Measurements from ENCODE around the gene RUFY3.

RUFY3 gene, protein sequence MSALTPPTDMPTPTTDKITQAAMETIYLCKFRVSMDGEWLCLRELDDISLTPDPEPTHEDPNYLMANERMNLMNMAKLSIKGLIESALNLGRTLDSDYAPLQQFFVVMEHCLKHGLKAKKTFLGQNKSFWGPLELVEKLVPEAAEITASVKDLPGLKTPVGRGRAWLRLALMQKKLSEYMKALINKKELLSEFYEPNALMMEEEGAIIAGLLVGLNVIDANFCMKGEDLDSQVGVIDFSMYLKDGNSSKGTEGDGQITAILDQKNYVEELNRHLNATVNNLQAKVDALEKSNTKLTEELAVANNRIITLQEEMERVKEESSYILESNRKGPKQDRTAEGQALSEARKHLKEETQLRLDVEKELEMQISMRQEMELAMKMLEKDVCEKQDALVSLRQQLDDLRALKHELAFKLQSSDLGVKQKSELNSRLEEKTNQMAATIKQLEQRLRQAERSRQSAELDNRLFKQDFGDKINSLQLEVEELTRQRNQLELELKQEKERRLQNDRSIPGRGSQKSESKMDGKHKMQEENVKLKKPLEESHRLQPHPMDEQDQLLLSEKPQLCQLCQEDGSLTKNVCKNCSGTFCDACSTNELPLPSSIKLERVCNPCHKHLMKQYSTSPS

DNA sequence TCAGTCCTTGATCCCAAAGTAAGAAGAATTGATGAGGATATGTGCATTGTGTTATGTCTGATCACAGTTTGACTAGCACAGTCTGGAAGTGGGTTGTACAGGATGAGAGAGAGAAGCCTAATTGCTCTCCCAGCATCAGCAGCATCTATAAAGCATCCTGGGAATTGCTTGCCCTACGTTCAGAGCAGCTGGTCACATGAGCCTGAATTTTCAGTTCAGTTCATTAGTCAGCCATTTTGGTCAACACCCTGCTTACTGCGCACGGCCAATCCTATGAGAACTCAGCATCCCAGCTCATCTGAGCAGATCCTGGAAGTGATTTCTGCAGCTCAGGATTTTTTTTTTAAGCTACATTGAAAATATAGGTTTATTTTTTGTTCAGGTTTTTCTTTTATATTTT, at the start of gene RUFY3:
Gene RUFY3 (plus strand): TSS at position 218 of the 400 bp plus-strand sequence. CDS start 610 bp downstream, outside the sequence.
- peak within 1 kb of the TSS; percentile 76 for H3K4me3 ChIP-seq (ENCODE audit: low read depth, low read length)
- TF ChIP-seq, protein P1, sequence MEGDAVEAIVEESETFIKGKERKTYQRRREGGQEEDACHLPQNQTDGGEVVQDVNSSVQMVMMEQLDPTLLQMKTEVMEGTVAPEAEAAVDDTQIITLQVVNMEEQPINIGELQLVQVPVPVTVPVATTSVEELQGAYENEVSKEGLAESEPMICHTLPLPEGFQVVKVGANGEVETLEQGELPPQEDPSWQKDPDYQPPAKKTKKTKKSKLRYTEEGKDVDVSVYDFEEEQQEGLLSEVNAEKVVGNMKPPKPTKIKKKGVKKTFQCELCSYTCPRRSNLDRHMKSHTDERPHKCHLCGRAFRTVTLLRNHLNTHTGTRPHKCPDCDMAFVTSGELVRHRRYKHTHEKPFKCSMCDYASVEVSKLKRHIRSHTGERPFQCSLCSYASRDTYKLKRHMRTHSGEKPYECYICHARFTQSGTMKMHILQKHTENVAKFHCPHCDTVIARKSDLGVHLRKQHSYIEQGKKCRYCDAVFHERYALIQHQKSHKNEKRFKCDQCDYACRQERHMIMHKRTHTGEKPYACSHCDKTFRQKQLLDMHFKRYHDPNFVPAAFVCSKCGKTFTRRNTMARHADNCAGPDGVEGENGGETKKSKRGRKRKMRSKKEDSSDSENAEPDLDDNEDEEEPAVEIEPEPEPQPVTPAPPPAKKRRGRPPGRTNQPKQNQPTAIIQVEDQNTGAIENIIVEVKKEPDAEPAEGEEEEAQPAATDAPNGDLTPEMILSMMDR (IDR thresholded peaks at IDR 0.05; ENCODE audit: low read depth, low read length, missing control alignments) = no peak
- in situ Hi-C loops (cut with HindIII; ENCODE audit: low sequenced_read_pairs) = no loop called here
- DNase-seq (ENCODE audit: low read depth) = peak; percentile 93

DNA sequence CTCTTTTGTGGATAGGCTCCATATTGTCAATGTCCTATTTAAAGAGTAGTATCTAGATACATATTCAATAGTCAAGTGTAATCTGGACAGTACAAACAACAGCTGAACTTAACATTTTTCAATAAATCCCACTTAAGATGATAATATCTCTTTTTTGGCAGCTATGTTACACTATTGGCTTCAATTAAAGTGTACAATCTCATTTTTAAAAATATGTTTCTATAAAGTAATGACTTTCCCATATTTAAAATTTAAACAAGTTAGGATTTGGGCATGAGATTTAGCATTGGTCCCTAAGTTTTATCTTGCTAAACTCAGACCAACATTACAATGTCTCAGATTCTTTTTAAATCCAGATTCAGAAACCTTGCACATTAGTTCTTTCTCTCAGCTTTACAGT, 47.6 kb upstream of the RUFY3 start:
- H3K4me3 ChIP-seq (ENCODE audit: low read depth, low read length) = no peak overlapping the region
- TF ChIP-seq, protein P1 (IDR thresholded peaks at IDR 0.05; ENCODE audit: low read depth, low read length, missing control alignments) = no peak
- in situ Hi-C loops (cut with HindIII; ENCODE audit: low sequenced_read_pairs) = no loop called here
- DNase-seq (ENCODE audit: low read depth) = no peak

DNA sequence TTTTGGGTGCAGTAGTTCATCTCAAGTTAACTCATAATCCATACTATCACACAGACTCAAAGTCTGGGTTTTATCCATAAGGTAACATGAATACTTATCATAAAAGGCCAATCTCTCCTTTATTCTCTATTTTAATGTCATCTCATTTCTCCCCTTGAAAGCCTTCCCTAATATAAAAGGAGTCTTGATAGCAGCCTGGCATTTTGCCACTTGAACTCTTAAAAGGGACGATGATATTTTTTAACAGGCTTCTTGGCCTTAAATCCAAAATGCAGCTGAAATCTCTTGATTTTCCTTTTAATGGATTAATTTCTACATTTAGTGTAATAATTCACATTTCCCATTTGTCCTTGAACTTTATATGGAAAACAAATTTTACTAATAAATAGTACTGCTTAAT, 47.0 kb upstream of the RUFY3 start:
- in situ Hi-C loops (cut with HindIII; ENCODE audit: low sequenced_read_pairs) = no loop called here
- no peak for DNase-seq (ENCODE audit: low read depth)
- TF ChIP-seq, protein P1 (IDR thresholded peaks at IDR 0.05; ENCODE audit: low read depth, low read length, missing control alignments) = no peak
- H3K4me3 ChIP-seq (ENCODE audit: low read depth, low read length) = no peak overlapping the region

DNA sequence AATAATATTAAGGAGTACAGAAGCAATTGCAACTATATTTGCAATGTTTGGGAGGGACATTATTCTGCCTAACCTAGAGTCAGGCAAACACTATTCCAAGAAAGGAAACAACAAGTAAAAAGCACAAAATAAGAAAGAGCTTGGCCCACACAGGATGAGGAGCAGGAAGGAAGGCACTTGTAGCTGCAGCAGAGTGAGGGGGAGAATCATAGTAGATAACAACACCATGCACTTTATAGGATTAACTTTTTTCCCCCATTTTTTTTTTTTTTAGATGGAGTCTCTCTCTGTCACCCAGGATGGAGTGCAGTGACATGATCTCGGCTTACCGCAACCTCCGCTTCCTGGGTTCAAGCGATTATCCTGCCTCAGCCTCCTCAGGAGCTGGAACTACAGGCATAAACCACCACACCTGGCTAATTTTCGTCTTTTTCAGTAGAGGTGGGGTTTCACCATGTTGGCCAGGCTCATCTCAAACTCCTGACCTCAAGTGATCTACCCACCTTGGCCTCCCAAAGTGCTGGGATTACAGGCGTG, 45.1 kb upstream of the RUFY3 start:
- TF ChIP-seq, protein P1 (IDR thresholded peaks at IDR 0.05; ENCODE audit: low read depth, low read length, missing control alignments) = no peak
- no peak overlapping the region for H3K4me3 ChIP-seq (ENCODE audit: low read depth, low read length)
- in situ Hi-C loops (cut with HindIII; ENCODE audit: low sequenced_read_pairs) = no loop called here
- DNase-seq (ENCODE audit: low read depth) = no peak

DNA sequence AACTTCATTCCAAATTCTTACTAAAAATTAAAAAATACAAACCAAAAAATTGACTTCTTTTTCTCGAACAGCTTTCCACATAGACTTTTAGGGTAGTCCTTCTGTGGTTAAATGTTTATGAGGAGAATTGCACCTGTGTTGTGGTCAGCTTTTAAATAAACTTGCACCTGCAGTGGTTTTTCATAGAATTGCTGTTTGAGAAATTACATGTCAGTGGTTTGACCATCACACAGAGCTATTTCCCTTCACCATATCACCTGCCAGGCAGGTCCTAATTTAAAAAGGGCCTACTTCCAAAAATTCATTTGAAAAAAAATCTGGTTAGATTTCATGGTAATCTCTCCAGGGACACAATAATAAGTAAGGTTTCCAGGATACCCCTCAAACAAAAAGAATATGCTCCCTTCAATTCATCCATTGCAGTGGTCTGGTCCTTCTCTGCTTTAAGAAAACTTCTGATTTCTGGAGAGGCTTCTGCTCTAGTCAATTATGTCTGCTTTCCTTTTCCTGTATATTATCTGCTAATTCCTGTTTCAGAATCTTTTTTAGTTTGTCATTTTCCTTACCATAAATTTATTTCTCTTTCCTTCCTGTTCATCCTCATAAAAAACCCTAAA, 43.3 kb upstream of the RUFY3 start:
- no peak overlapping the region for H3K4me3 ChIP-seq (ENCODE audit: low read depth, low read length)
- DNase-seq (ENCODE audit: low read depth) = no peak
- in situ Hi-C loops (cut with HindIII; ENCODE audit: low sequenced_read_pairs) = no loop called here
- TF ChIP-seq, protein P1 (IDR thresholded peaks at IDR 0.05; ENCODE audit: low read depth, low read length, missing control alignments) = no peak

DNA sequence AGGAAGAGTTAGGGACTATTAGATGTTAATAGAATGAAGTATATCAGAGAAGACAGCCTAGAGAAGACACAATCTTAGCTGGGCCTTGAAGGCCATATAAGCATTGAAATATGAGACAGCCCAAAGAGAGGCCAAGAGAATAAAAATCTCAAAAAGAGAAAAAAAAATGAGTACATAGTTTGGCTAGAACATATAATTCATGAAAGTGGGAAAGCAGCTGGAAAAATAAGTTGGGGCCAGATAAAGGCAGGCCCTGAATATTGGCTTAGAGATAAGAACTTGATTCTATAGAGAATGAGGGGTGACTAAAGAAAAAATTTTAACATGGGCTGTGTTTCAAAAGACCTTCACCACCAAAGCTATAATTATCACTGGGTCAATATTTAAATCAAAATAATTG, 40.8 kb upstream of the RUFY3 start:
- TF ChIP-seq, protein P1 (IDR thresholded peaks at IDR 0.05; ENCODE audit: low read depth, low read length, missing control alignments) = no peak
- H3K4me3 ChIP-seq (ENCODE audit: low read depth, low read length) = no peak overlapping the region
- in situ Hi-C loops (cut with HindIII; ENCODE audit: low sequenced_read_pairs) = no loop called here
- no peak for DNase-seq (ENCODE audit: low read depth)
